Spinal cord (tissue), 10 donors: ENCODE data around the gene OR1F1. TPM values are rescaled to one million over a fixed set of nuclear protein-coding genes. Genes with fewer than 3 reads are reported as not detected.
"Not testable (repeated sequence)": the region's sequence is repeated elsewhere in the genome, so short reads cannot be mapped to it uniquely, and the experiment has no call there.

Experiments used
- DNase-seq, 6 donors: peaks; one replicate each; pipeline versions ENCODE4 v3.0.0 to v3.0.0-alpha.2; 2013 to 2015; ENCODE audit warnings: low spot score in 6 of 6, low read depth in 4 of 6
- H3K27ac ChIP-seq: one replicate; pipeline ENCODE4 v1.5.1; 2013; ENCODE audit warnings: low read depth, low read length, control low read depth
- H3K27me3 ChIP-seq: one replicate; pipeline ENCODE4 v1.6.1; 2013; ENCODE audit warnings: low read length; ENCODE audit not compliant: control insufficient read depth, insufficient read depth
- H3K36me3 ChIP-seq: one replicate; pipeline ENCODE4 v1.6.1; 2013; ENCODE audit warnings: low read length; ENCODE audit not compliant: control insufficient read depth, insufficient read depth
- H3K4me1 ChIP-seq: one replicate; pipeline ENCODE4 v1.6.1; 2013; ENCODE audit warnings: low read length; ENCODE audit not compliant: control insufficient read depth, insufficient read depth
- H3K4me3 ChIP-seq: one replicate; pipeline ENCODE4 v1.5.1; 2013; ENCODE audit warnings: low read depth, low read length, control low read depth
- H3K9me3 ChIP-seq: one replicate; pipeline ENCODE4 v1.6.1; 2013; ENCODE audit warnings: low read length; ENCODE audit not compliant: control insufficient read depth, insufficient read depth
- WGBS: methylation state at CpG from one replicate; pipeline ENCODE4 v1.1.5; 2013; ENCODE audit warnings: missing lambda C conversion rate; ENCODE audit not compliant: insufficient coverage; 5-methylcytosine and 5-hydroxymethylcytosine counted together
- polyA plus RNA-seq, 2 donors: library from polyadenylated mRNA; unstranded; fragments of 120-200 nt; gene quantifications; one replicate each; pipeline ENCODE4 v1.2.1, GENCODE V29; 2013; ENCODE audit not compliant: insufficient read length in 2 of 2
- total RNA-seq, 2 donors: library from RNA; depleted of rRNA in 1 of 2; stranded (reverse); fragments of 120-200 nt in 1 of 2; fragments of >200 nt in 1 of 2; gene quantifications; one replicate each; pipeline versions ENCODE4 v1.2.3 to v1.2.4, GENCODE V29; 2013 to 2014
- donor health status: healthy.

OR1F1 gene
- total and polyA plus RNA-seq, 4 donors: 0.20 to 2.4 (median 1.8) TPM; not detected in 1

- Histone ChIP-seq H3K27me3 (peaks cover 97% of the 10 kb centered on the region), H3K4me3 (no peak overlapping the region), H3K36me3 (no peaks in the 10 kb centered on the region), H3K9me3 (no peaks in the 10 kb centered on the region), H3K4me1 (peaks cover 36% of the 10 kb centered on the region), H3K27ac (no peak overlapping the region)
- no peak for DNase-seq
- WGBS: 2% methylated on average over 15 of the region's 24 CpGs
These were observed 13.9 kb upstream of the OR1F1 start for GRCh38 chr16:3173892-3174617.

GRCh38 chr16:3174618-3175148 lies 13.3 kb upstream of the OR1F1 start:
- DNase-seq: no peak
- Histone ChIP-seq H3K9me3 (no peaks in the 10 kb centered on the region), H3K36me3 (no peaks in the 10 kb centered on the region), H3K4me3 (no peak overlapping the region), H3K27me3 (peaks cover 97% of the 10 kb centered on the region), H3K4me1 (peaks cover 36% of the 10 kb centered on the region), H3K27ac (no peak overlapping the region)
- WGBS: 22% methylated on average over 27 of the region's 28 CpGs

GRCh38 chr16:3175157-3176093 lies 12.6 kb upstream of the OR1F1 start:
- peak in 1 of 6 donors; percentile 11 for DNase-seq
- 10% methylated on average over 36 of the region's 39 CpGs for WGBS

GRCh38 chr16:3179651-3180050 lies 8.4 kb upstream of the OR1F1 start:
- Histone ChIP-seq H3K4me1 (peaks cover 23% of the 10 kb centered on the region), H3K4me3 (no peak overlapping the region), H3K27me3 (peaks cover 97% of the 10 kb centered on the region), H3K27ac (no peak overlapping the region), H3K9me3 (no peaks in the 10 kb centered on the region), H3K36me3 (no peaks in the 10 kb centered on the region)
- no peak for DNase-seq
- WGBS: 86% methylated on average over 6 of the region's 8 CpGs

More at GRCh38 chr16:3175157-3176093, 12.6 kb upstream of the OR1F1 start:
- Histone ChIP-seq H3K4me3 (no peak overlapping the region), H3K9me3 (no peaks in the 10 kb centered on the region), H3K4me1 (peaks cover 31% of the 10 kb centered on the region), H3K27ac (no peak overlapping the region), H3K36me3 (no peaks in the 10 kb centered on the region), H3K27me3 (peaks cover 97% of the 10 kb centered on the region)

- WGBS: 63% methylated on average over 17 of the region's 21 CpGs
- no peaks in the 10 kb centered on the region for H3K9me3 ChIP-seq
These were observed 7.5 kb upstream of the OR1F1 start for GRCh38 chr16:3180445-3180878.

GRCh38 chr16:3182293-3182607 lies 5.8 kb upstream of the OR1F1 start:
- WGBS: 45% methylated on average over 5 of the region's 8 CpGs
- Histone ChIP-seq H3K27me3 (peaks cover 91% of the 10 kb centered on the region), H3K4me1 (peaks cover 21% of the 10 kb centered on the region)
- H3K4me3 ChIP-seq, H3K9me3 ChIP-seq, H3K27ac ChIP-seq, DNase-seq, H3K36me3 ChIP-seq: not testable (repeated sequence)

More at GRCh38 chr16:3180445-3180878, 7.5 kb upstream of the OR1F1 start:
- peaks cover 96% of the 10 kb centered on the region for H3K27me3 ChIP-seq
- no peak overlapping the region for H3K27ac ChIP-seq
- no peaks in the 10 kb centered on the region for H3K36me3 ChIP-seq
- no peak overlapping the region for H3K4me3 ChIP-seq
- peaks cover 19% of the 10 kb centered on the region for H3K4me1 ChIP-seq
- no peak for DNase-seq

- Histone ChIP-seq H3K9me3 (no peaks in the 10 kb centered on the region), H3K27ac (no peak overlapping the region), H3K4me3 (peak overlapping the region; percentile 26), H3K36me3 (no peaks in the 10 kb centered on the region), H3K4me1 (peaks cover 23% of the 10 kb centered on the region), H3K27me3 (peaks cover 91% of the 10 kb centered on the region)
- DNase-seq: peak in 1 of 6 donors; percentile 25
- under 1% methylated on average over 72 of the region's 72 CpGs for WGBS
These were observed 5.2 kb upstream of the OR1F1 start for GRCh38 chr16:3182608-3183444.

GRCh38 chr16:3183445-3184139 lies 4.4 kb upstream of the OR1F1 start:
- Histone ChIP-seq H3K36me3 (no peaks in the 10 kb centered on the region), H3K27ac (no peak overlapping the region), H3K4me3 (peak overlapping the region; percentile 26), H3K27me3 (peaks cover 92% of the 10 kb centered on the region), H3K4me1 (peaks cover 30% of the 10 kb centered on the region), H3K9me3 (no peaks in the 10 kb centered on the region)
- 2% methylated on average over 35 of the region's 42 CpGs for WGBS
- peak in 1 of 6 donors; percentile 14 for DNase-seq
